A673 (cell line): ENCODE results near the gene CRYBG3. TPM values are rescaled to one million over a fixed set of nuclear protein-coding genes. Genes with fewer than 3 reads are reported as not detected.

Experiments
- BruUV-seq: library from RNA; stranded (reverse); fragments of 400-500 nt; replicated peaks from 2 replicates; lab custom pipeline; 2021; lab: Mats Ljungman, UMichigan
- CTCF ChIA-PET: fragments of 300-600 bp; sonication (Branson Sonifier 250); formaldehyde crosslinking; loops from one replicate; lab custom pipeline; 2022; ENCODE audit warnings: antibody characterized with exemption; lab: Charles Lee
- POLR2A ChIA-PET: fragments of 300-600 bp; sonication (Branson Sonifier 250); formaldehyde crosslinking; loops from one replicate; lab custom pipeline; 2022; ENCODE audit warnings: antibody characterized with exemption; ENCODE audit not compliant: low non-redundant PET; lab: Charles Lee
- DNase-seq: peaks from one replicate; pipeline ENCODE4 v3.0.0-alpha.2; 2015; ENCODE audit warnings: low spot score
- H3K27ac ChIP-seq: fragments of 200-600 bp; sonication (generic); 2 replicates; pipeline ENCODE4 v1.5.1; 2016; ENCODE audit warnings: mixed run types, low read depth, mild to moderate bottlenecking, mixed read lengths, antibody characterized with exemption, low read length; ENCODE audit not compliant: poor library complexity, severe bottlenecking
- H3K27me3 ChIP-seq: fragments of 200-600 bp; sonication (generic); replicated peaks from 2 replicates; pipeline ENCODE4 v1.6.1; 2017; ENCODE audit warnings: mixed run types, low read depth, mild to moderate bottlenecking, mixed read lengths, antibody characterized with exemption, low read length; ENCODE audit not compliant: insufficient read depth, poor library complexity
- H3K36me3 ChIP-seq: fragments of 200-600 bp; sonication (generic); 2 replicates; pipeline ENCODE4 v1.6.1; 2016; ENCODE audit warnings: mixed run types, mild to moderate bottlenecking, mixed read lengths, antibody characterized with exemption, low read length; ENCODE audit not compliant: insufficient read depth, poor library complexity, severe bottlenecking
- H3K4me1 ChIP-seq: fragments of 200-600 bp; sonication (generic); 2 replicates; pipeline ENCODE4 v1.6.1; 2017; ENCODE audit warnings: mixed run types, mild to moderate bottlenecking, mixed read lengths, antibody characterized with exemption, low read length; ENCODE audit not compliant: insufficient read depth, poor library complexity, severe bottlenecking
- H3K4me3 ChIP-seq: fragments of 200-600 bp; sonication (generic); 2 replicates; pipeline ENCODE4 v1.5.1; 2016; ENCODE audit warnings: low read depth, mixed run types, mild to moderate bottlenecking, mixed read lengths, low read length; ENCODE audit not compliant: poor library complexity, severe bottlenecking
- H3K9me3 ChIP-seq: fragments of 200-600 bp; sonication (generic); 2 replicates; pipeline ENCODE4 v1.6.1; 2016; ENCODE audit warnings: mixed run types, low read depth, mild to moderate bottlenecking, mixed read lengths, antibody characterized with exemption, low read length; ENCODE audit not compliant: poor library complexity, severe bottlenecking
- CTCF ChIP-seq: fragments of 300-800, 200-600 bp; sonication (generic); conservative IDR thresholded peaks from 2 replicates; pipeline ENCODE4 v1.5.1; 2017; ENCODE audit warnings: low read depth, mild to moderate bottlenecking, antibody characterized with exemption, low read length, moderate library complexity, mixed read lengths
- EZH2 ChIP-seq: fragments of 200-600 bp; sonication (generic); IDR thresholded peaks from 2 replicates; pipeline ENCODE4 v1.6.1; 2017; ENCODE audit warnings: borderline replicate concordance, low read depth, mild to moderate bottlenecking, mixed read lengths, antibody characterized with exemption, low read length; ENCODE audit not compliant: poor library complexity, severe bottlenecking
- intact Hi-C: fragments of 100-400 bp; cut with micrococcal nuclease; formaldehyde crosslinking; loops from one replicate; pipeline ENCODE4 v1.10.0; 2022; ENCODE audit not compliant: unreplicated experiment
- total RNA-seq: library from RNA; stranded (reverse); gene quantifications from 2 replicates; pipeline ENCODE4 v1.2.3, GENCODE V29; 2021

CRYBG3 gene
- total RNA-seq, 1 experiment from 2014 or later, result 8.6 TPM

- no peaks in the 10 kb centered on the region for H3K9me3 ChIP-seq
- H3K27me3 ChIP-seq, result no peaks in the 10 kb centered on the region
- no peak for DNase-seq
- H3K4me1 ChIP-seq, result no peaks in the 10 kb centered on the region
- no peak overlapping the region for H3K4me3 ChIP-seq
- no peak overlapping the region for H3K27ac ChIP-seq
- no peak for TF ChIP-seq EZH2
- BruUV-seq, result no TSS peak
- intact Hi-C loops, result no loop called here
- ChIA-PET CTCF (no interaction called here), POLR2A (no interaction called here)
- H3K36me3 ChIP-seq, result no peaks in the 10 kb centered on the region
Measured at GRCh38 chr3:97848779-97849178, 27.0 kb downstream of the CRYBG3 start.

- DNase-seq, result no peak
- no TSS peak for BruUV-seq
- no peaks in the 10 kb centered on the region for H3K36me3 ChIP-seq
- H3K27me3 ChIP-seq, result no peaks in the 10 kb centered on the region
- intact Hi-C loops, result no loop called here
- no peaks in the 10 kb centered on the region for H3K9me3 ChIP-seq
- CTCF ChIA-PET, result no interaction called here
- TF ChIP-seq CTCF, result no peak
- TF ChIP-seq EZH2, result no peak
- POLR2A ChIA-PET, result no interaction called here
- H3K4me1 ChIP-seq, result no peaks in the 10 kb centered on the region
- no peak overlapping the region for H3K4me3 ChIP-seq
- H3K27ac ChIP-seq, result no peak overlapping the region
Measured at GRCh38 chr3:97857401-97857800, 35.6 kb downstream of the CRYBG3 start.

DNA sequence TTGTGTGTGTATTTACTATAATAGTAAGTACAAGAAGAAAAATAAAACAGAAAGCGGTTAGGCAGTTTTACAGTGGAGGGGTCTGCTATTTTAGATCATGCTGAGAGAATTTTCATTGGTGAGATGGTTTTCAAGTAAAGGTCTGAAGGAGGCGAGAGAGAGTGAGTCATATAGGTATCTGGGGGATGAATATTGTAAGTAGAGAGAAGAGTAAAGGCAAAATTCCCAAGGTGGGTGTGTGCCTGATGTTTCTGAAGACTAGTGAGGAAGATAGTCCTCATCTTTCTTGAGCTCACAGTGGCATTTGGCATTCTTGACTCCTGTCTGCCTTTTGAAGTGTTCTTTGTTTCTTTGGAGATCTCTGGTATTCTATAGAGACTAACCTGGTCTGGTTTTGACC lies 38.6 kb downstream of the CRYBG3 start:
- no peak overlapping the region for H3K27ac ChIP-seq
- POLR2A ChIA-PET, result no interaction called here
- CTCF ChIA-PET, result no interaction called here

More for the DNA sequence above, 38.6 kb downstream of the CRYBG3 start:
- TF ChIP-seq CTCF (no peak), EZH2 (no peak)
- Histone ChIP-seq H3K4me3 (no peak overlapping the region), H3K4me1 (no peaks in the 10 kb centered on the region), H3K36me3 (no peaks in the 10 kb centered on the region), H3K9me3 (no peaks in the 10 kb centered on the region), H3K27me3 (no peaks in the 10 kb centered on the region)
- no peak for DNase-seq
- BruUV-seq, result no TSS peak
- intact Hi-C loops, result no loop called here
